OCI-LY7 (cell line): Measurements from ENCODE around the gene TMEM238. TPM values are rescaled to one million over a fixed set of nuclear protein-coding genes. Genes with fewer than 3 reads are reported as not detected.

Experiments used
- BruUV-seq: library from RNA; stranded (reverse); fragments of 400-500 nt; replicated peaks from 2 replicates; lab custom pipeline; 2021; lab: Mats Ljungman, UMichigan
- CTCF ChIA-PET: fragments of 300-600 bp; sonication (Branson Sonifier 250); formaldehyde crosslinking; loops from one replicate; lab custom pipeline; 2022; ENCODE audit warnings: antibody characterized with exemption; ENCODE audit not compliant: unreplicated experiment; lab: Charles Lee
- POLR2A ChIA-PET: fragments of 300-600 bp; sonication (Branson Sonifier 250); formaldehyde crosslinking; loops from one replicate; lab custom pipeline; 2022; ENCODE audit warnings: antibody characterized with exemption; lab: Charles Lee
- DNase-seq: peaks from one replicate; pipeline ENCODE4 v3.0.0-alpha.2; 2015; ENCODE audit warnings: low spot score
- H2AFZ ChIP-seq: fragments of 200-600 bp; sonication (generic), shearing (Covaris generic); 2 replicates; pipeline ENCODE4 v1.6.1; 2014; ENCODE audit warnings: mild to moderate bottlenecking, antibody characterized with exemption, low read length, moderate library complexity
- H3K27ac ChIP-seq: fragments of 200-600 bp; sonication (generic); 2 replicates; pipeline ENCODE4 v1.5.1; 2014; ENCODE audit warnings: mixed run types, low read depth, mild to moderate bottlenecking, moderate library complexity, low read length, inconsistent platforms; ENCODE audit not compliant: poor library complexity, severe bottlenecking
- H3K36me3 ChIP-seq: fragments of 200-600 bp; sonication (generic); 2 replicates; pipeline ENCODE4 v1.6.1; 2014; ENCODE audit warnings: mild to moderate bottlenecking, antibody characterized with exemption, low read length, moderate library complexity, mixed read lengths; ENCODE audit not compliant: insufficient read depth
- H3K4me1 ChIP-seq: fragments of 200-600 bp; sonication (generic); 2 replicates; pipeline ENCODE4 v1.5.1; 2014; ENCODE audit warnings: mild to moderate bottlenecking, low read length; ENCODE audit not compliant: insufficient read depth, poor library complexity, severe bottlenecking
- H3K4me2 ChIP-seq: fragments of 200-600 bp; sonication (generic); 2 replicates; pipeline ENCODE4 v1.6.1; 2014; ENCODE audit warnings: mild to moderate bottlenecking, low read length
- H3K4me3 ChIP-seq: fragments of 200-600 bp; sonication (generic); 2 replicates; pipeline ENCODE4 v1.5.1; 2014; ENCODE audit warnings: mild to moderate bottlenecking, low read depth, low read length; ENCODE audit not compliant: poor library complexity, severe bottlenecking
- H3K79me2 ChIP-seq: fragments of 200-600 bp; sonication (generic); 2 replicates; pipeline ENCODE4 v1.6.1; 2016; ENCODE audit warnings: low read depth, mild to moderate bottlenecking, low read length, moderate library complexity, mixed read lengths; ENCODE audit not compliant: insufficient read depth
- H3K9me2 ChIP-seq: fragments of 200-600 bp; sonication (generic); 2 replicates; pipeline ENCODE4 v1.6.1; 2016; ENCODE audit warnings: mild to moderate bottlenecking, low read length, mixed read lengths; ENCODE audit not compliant: insufficient read depth
- H3K9me3 ChIP-seq: fragments of 200-600 bp; sonication (generic); 2 replicates; pipeline ENCODE4 v1.6.1; 2014; ENCODE audit warnings: mild to moderate bottlenecking, mixed run types, low read length, mixed read lengths
- H4K20me1 ChIP-seq: fragments of 200-600 bp; sonication (generic); 2 replicates; pipeline ENCODE4 v1.6.1; 2014; ENCODE audit warnings: mild to moderate bottlenecking, antibody characterized with exemption, low read length, moderate library complexity, mixed read lengths; ENCODE audit not compliant: insufficient read depth
- EZH2phosphoT487 ChIP-seq: fragments of 200-600 bp; sonication (generic); IDR thresholded peaks from 2 replicates; pipeline ENCODE4 v1.6.1; 2018; ENCODE audit warnings: low read depth, borderline replicate concordance, mild to moderate bottlenecking, mixed run types, antibody characterized with exemption, low read length, moderate library complexity, mixed read lengths
- intact Hi-C: fragments of 100-400 bp; cut with micrococcal nuclease; formaldehyde crosslinking; loops from one replicate; pipeline ENCODE4 v1.10.0; 2022; ENCODE audit not compliant: unreplicated experiment
- total RNA-seq, 2 experiments: library from RNA; depleted of rRNA in 1 of 2; stranded (reverse); fragments of >200 nt in 1 of 2; shearing (Covaris generic) in 1 of 2; gene quantifications; 2 replicates each; pipeline ENCODE4 v1.2.3, GENCODE V29; 2014 to 2022
- TF ChIP-seq, protein P1 (sequence below): fragments of 200-600 bp; sonication (generic); conservative IDR thresholded peaks from 2 replicates; pipeline ENCODE4 v1.5.1; 2014; ENCODE audit warnings: mild to moderate bottlenecking, antibody characterized with exemption, low read length, moderate library complexity, mixed read lengths

Gene TMEM238
- total RNA-seq, 2 experiments from 2014 or later: 2.7 to 6.5 TPM

DNA sequence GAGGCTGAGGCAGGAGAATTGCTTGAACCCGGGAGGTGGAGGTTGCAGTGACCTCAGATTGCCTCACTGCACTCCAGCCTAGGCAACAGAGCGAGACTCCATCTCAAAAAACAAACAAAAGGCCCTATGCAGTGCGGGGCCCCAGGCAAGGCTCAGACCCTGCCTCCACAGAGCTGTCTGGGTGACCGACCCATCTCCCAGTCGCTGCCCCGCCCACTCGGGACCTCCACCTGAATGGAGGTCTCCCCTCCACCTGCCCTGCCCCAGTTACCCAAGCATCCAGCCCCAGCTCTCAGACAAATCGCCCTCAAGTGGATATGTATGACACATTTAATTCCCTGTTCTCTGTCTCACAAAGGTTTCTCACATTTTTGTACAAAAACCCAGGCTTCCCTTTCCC is 18.8 kb downstream of the TMEM238 start:
- ChIA-PET CTCF (no interaction called here), POLR2A (no interaction called here)
- Histone ChIP-seq H3K4me2 (no peak overlapping the region), H3K27ac (no peak overlapping the region), H3K9me2 (no peaks in the 10 kb centered on the region), H2AFZ (no peak overlapping the region), H4K20me1 (no peaks in the 10 kb centered on the region), H3K9me3 (no peaks in the 10 kb centered on the region), H3K79me2 (no peaks in the 10 kb centered on the region), H3K4me1 (no peaks in the 10 kb centered on the region), H3K4me3 (no peak overlapping the region), H3K36me3 (no peaks in the 10 kb centered on the region)
- TF ChIP-seq, protein P1, sequence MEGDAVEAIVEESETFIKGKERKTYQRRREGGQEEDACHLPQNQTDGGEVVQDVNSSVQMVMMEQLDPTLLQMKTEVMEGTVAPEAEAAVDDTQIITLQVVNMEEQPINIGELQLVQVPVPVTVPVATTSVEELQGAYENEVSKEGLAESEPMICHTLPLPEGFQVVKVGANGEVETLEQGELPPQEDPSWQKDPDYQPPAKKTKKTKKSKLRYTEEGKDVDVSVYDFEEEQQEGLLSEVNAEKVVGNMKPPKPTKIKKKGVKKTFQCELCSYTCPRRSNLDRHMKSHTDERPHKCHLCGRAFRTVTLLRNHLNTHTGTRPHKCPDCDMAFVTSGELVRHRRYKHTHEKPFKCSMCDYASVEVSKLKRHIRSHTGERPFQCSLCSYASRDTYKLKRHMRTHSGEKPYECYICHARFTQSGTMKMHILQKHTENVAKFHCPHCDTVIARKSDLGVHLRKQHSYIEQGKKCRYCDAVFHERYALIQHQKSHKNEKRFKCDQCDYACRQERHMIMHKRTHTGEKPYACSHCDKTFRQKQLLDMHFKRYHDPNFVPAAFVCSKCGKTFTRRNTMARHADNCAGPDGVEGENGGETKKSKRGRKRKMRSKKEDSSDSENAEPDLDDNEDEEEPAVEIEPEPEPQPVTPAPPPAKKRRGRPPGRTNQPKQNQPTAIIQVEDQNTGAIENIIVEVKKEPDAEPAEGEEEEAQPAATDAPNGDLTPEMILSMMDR: no peak
- TF ChIP-seq EZH2phosphoT487: no peak
- intact Hi-C loops: no loop called here
- DNase-seq: no peak
- no TSS peak for BruUV-seq

GRCh38 chr19:55362990-55363716 is 20.9 kb downstream of the TMEM238 start, which contains the start of gene GARIN5B:
GARIN5B (minus strand) TSS chr19:55363260; CDS start chr19:55363066, 194 bp downstream.
- DNase-seq: no peak
- Histone ChIP-seq H4K20me1 (no peaks in the 10 kb centered on the region), H3K4me1 (no peaks in the 10 kb centered on the region), H3K9me2 (no peaks in the 10 kb centered on the region), H2AFZ (no peak within 1 kb of the TSS), H3K36me3 (no peaks in the 10 kb centered on the region), H3K27ac (no peak within 1 kb of the TSS), H3K9me3 (no peaks in the 10 kb centered on the region), H3K79me2 (no peaks in the 10 kb centered on the region), H3K4me2 (no peak within 1 kb of the TSS), H3K4me3 (no peak within 1 kb of the TSS)
- BruUV-seq: no TSS peak
- intact Hi-C loops: no loop called here
- POLR2A ChIA-PET: interaction anchor here (0.8 kb wide), 1 partner anchor 104 kb away, joined by 3 read pairs; no protein-coding TSS in a partner anchor
- CTCF ChIA-PET: no interaction called here
- TF ChIP-seq EZH2phosphoT487: no peak
- TF ChIP-seq, protein P1: no peak
